Muscle of arm (tissue), 12 donors: Measurements from ENCODE around the gene COL2A1. TPM values are rescaled to one million over a fixed set of nuclear protein-coding genes. Genes with fewer than 3 reads are reported as not detected.

Experiments used
- polyA plus RNA-seq, 12 donors: library from polyadenylated mRNA; unstranded; fragments of 120-200 nt; gene quantifications; one replicate each; pipeline ENCODE4 v1.2.1, GENCODE V29; 2013; ENCODE audit not compliant: insufficient read length in 12 of 12

COL2A1 gene
- polyA plus RNA-seq, 12 donors, result 13.9 to 78.9 (median 25.9) TPM; not detected in 1

Other genes starting within 250 kb of the COL2A1 start
- gene RAPGEF3, start 245.6 kb downstream of the COL2A1 start, polyA plus RNA-seq, result 10 to 100 TPM in 7 of 12 donors, 1 to 10 TPM in 4, not detected in 1; 7.9 to 17.9 (median 11.0) TPM
- 10 to 100 TPM in 8 of 12 donors, 1 to 10 TPM in 3, not detected in 1; 8.1 to 46.8 (median 11.5) TPM for gene SLC48A1, start 231.2 kb downstream of the COL2A1 start, polyA plus RNA-seq
- 100 to 1,000 TPM in 1 of 12 donors, 10 to 100 TPM in 10, not detected in 1; 46.9 to 128 (median 60.7) TPM for gene HDAC7, start 184.6 kb downstream of the COL2A1 start, polyA plus RNA-seq
- 1 to 10 TPM in 2 of 12 donors, under 1 TPM in 9, not detected in 1; 0.17 to 4.4 (median 0.56) TPM for gene VDR, start 99.5 kb downstream of the COL2A1 start, polyA plus RNA-seq
- 10 to 100 TPM in 11 of 12 donors, not detected in 1; 42.2 to 78.3 (median 65.0) TPM for gene TMEM106C, start 40.9 kb downstream of the COL2A1 start, polyA plus RNA-seq
- gene SENP1, start 101.6 kb upstream of the COL2A1 start, polyA plus RNA-seq, result 10 to 100 TPM in 11 of 12 donors, not detected in 1; 13.2 to 20.4 (median 16.7) TPM
- 100 to 1,000 TPM in 11 of 12 donors, not detected in 1; 104 to 345 (median 290) TPM for gene PFKM, start 114.9 kb upstream of the COL2A1 start, polyA plus RNA-seq
- gene ASB8, start 153.0 kb upstream of the COL2A1 start, polyA plus RNA-seq, result 1,000 to 10,000 TPM in 1 of 12 donors, 10 to 100 TPM in 11; 36.1 to 1,272 (median 64.4) TPM
- gene CCDC184, start 179.2 kb upstream of the COL2A1 start, polyA plus RNA-seq, result 1 to 10 TPM in 10 of 12 donors, not detected in 2; 1.1 to 5.0 (median 2.3) TPM
- under 1 TPM in 7 of 12 donors, not detected in 5; 0.09 to 0.76 (median 0.19) TPM for gene OR10AD1, start 198.8 kb upstream of the COL2A1 start, polyA plus RNA-seq